ENCODE measurements around the gene KDM7A. TPM values are rescaled to one million over a fixed set of nuclear protein-coding genes. Genes with fewer than 3 reads are reported as not detected.
A peak's percentile ranks its signal among the peaks of the same experiment; 100 is the strongest.

KDM7A gene
- total and polyA plus RNA-seq, 9 of the 15 experiments (the other 6 are each of a cell fraction or from before 2014, with no cell fraction given): 0.90 to 8.4 (median 7.0) TPM

DNA sequence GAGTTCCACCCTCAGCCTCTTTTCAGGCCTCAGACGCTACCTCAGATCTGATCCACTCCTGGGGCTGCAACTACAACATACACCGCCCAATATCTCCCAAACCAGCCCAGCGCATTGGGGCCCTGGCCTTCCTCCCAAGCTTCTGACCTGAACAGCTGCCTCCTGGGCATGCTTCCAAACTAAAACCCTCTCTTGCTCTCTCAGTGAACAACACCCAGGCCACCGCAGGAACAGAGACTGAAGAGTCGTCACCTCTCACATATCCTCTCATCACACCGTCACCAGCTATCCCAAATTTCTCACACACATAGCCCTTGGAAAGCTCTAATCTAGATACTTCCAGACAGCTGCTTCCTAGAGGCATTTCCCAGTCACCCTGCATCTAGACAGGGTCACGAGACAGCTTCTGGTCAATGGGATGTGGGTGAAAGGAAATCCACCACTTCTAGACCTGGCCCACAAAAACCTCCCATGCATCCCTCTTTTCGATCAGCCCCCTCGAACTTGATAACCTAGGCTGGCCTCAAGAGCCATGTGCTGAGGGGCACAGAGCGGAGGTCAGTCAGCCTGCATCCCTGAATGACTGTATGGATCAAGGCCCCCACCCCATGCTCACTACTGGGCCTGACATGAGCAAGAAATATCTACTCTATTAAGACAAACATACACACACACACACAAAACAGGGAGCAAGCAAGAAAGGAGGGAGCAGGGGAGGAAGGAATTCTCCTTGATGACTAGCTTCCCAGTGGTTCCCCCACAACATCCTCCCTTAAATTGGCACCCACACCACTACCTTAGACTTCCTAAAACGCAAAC is 115.8 kb downstream of the KDM7A start (continued):
- TF ChIP-seq BRCA1 (IDR thresholded peaks at IDR 0.05) (no peak), BRCA1 (CRISPR knock-in tag; IDR thresholded peaks at IDR 0.05) (peak; percentile 90; the same call in 1 of the 2 replicates), MAZ (CRISPR knock-in tag; conservative IDR thresholded peaks at IDR 0.05 in 1 of 2, IDR thresholded peaks at IDR 0.05 in 1 of 2) (0 out of 4 replicates have a peak, but pooled peaks have one; percentile 20 to 28), ZNF668 (CRISPR knock-in tag; IDR thresholded peaks at IDR 0.05) (no peak)

DNA sequence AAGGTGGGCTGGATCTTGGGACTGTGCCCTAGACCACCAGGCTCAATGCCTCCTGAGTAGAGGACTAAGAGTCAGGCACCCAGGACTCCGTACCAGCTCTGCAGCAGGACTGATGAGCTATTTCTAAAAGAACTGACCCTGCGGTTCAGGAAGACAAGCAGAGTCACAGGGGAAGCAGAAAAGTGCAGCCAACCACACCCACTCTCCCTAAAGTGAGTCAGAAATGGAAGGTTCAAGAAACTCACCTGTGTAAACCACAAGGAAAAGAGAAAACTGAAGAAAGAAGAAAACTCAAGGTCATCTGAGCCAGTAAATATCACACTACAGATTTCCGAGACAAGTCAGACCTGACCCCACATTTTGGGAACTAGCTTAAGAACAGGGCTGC is 116.5 kb downstream of the KDM7A start:
- peak in 3 of 4 experiments; percentile 36 to 53 (median 36) for DNase-seq (ENCODE audit: extremely low read depth in 1 of 4, low spot score in 3 of 4)
- no TSS peak for BruUV-seq (replicated peaks)
- Histone ChIP-seq H3K4me2 (ENCODE audit: insufficient read depth, low read length) (peak overlapping the region; percentile 79), H3K27me3 (ENCODE audit: control insufficient read depth in 2 of 2, insufficient read depth in 2 of 2, low read length in 2 of 2) (no peaks in the 10 kb centered on the region), H3K4me1 (replicated peaks in 1 of 2; ENCODE audit: control insufficient read depth in 2 of 2, insufficient read depth in 2 of 2, low read length in 2 of 2) (peaks cover 28 to 45% of the 10 kb centered on the region in 2 experiments), H3K27ac (ENCODE audit: extremely low read depth, low read depth, low read length) (peak overlapping the region; percentile 58), H3K9ac (ENCODE audit: insufficient read depth in 1 of 2, low read depth in 2 of 2, low read length in 2 of 2) (peak overlapping the region; percentile 3 to 39; a peak in 3 of 4 replicates), H4K20me1 (replicated peaks; ENCODE audit: control insufficient read depth, insufficient read depth, low read length) (no peaks in the 10 kb centered on the region), H2AFZ (ENCODE audit: low read depth, low read length) (peak overlapping the region; percentile 60), H3K9me1 (ENCODE audit: control insufficient read depth, insufficient read depth, low read length) (no peaks in the 10 kb centered on the region), H3K79me2 (ENCODE audit: control insufficient read depth, insufficient read depth, low read length) (peaks cover 37% of the 10 kb centered on the region), H3K36me3 (ENCODE audit: control insufficient read depth, insufficient read depth, low read length) (peaks cover 18% of the 10 kb centered on the region), H3K4me3 (no peak overlapping the region), H3K9me3 (replicated peaks; ENCODE audit: control insufficient read depth, insufficient read depth, low read depth, low read length) (peaks cover 8% of the 10 kb centered on the region)
- in situ Hi-C loops (cut with MboI) (no loop called here), intact Hi-C loops (cut with micrococcal nuclease) (loop anchor here (5.0 kb wide), 1 partner anchor 262 kb away; no protein-coding TSS in a partner anchor)
- ChIA-PET POLR2A (interaction anchor here (0.5 to 2.2 kb wide), 9 partner anchors 9 to 41 kb away, joined by 3 to 14 read pairs (median 3); no protein-coding TSS in a partner anchor), CTCF (ENCODE audit: low intra/inter-chr PET ratio) (no interaction called here)
- FAIRE-seq: peak; percentile 48
- 62% methylated on average over 3 of the region's 3 CpGs for WGBS (ENCODE audit: insufficient coverage, low coverage, missing lambda C conversion rate)
- ATAC-seq: peak; percentile 6; the same call in 2 of the 3 replicates
- TF ChIP-seq TAF1 (IDR thresholded peaks at IDR 0.05; ENCODE audit: control insufficient read depth, extremely low read depth, insufficient read depth, low read length, severe bottlenecking) (no peak), RBM15 (IDR thresholded peaks at IDR 0.05; ENCODE audit: insufficient read depth, low read length) (no peak), BACH1 (tag; IDR thresholded peaks at IDR 0.05) (no peak), ZNF57 (CRISPR knock-in tag; IDR thresholded peaks at IDR 0.05) (no peak), SIRT6 (IDR thresholded peaks at IDR 0.05; ENCODE audit: low read depth, low read length) (no peak), OTX1 (CRISPR knock-in tag; IDR thresholded peaks at IDR 0.05) (no peak), HSF4 (CRISPR knock-in tag; IDR thresholded peaks at IDR 0.05; ENCODE audit: borderline replicate concordance) (no peak), HDGF (IDR thresholded peaks at IDR 0.05) (no peak), CCAR2 (IDR thresholded peaks at IDR 0.05; ENCODE audit: low read depth, low read length) (no peak), CHD2 (IDR thresholded peaks at IDR 0.05; ENCODE audit: low read depth, low read length) (no peak), SIN3B (IDR thresholded peaks at IDR 0.05; ENCODE audit: low read depth) (no peak), NFYB (IDR thresholded peaks at IDR 0.05; ENCODE audit: extremely low read depth, insufficient read length) (no peak), TCFL5 (CRISPR knock-in tag; conservative IDR thresholded peaks at IDR 0.05) (no peak)
- TF ChIP-seq, protein P1, sequence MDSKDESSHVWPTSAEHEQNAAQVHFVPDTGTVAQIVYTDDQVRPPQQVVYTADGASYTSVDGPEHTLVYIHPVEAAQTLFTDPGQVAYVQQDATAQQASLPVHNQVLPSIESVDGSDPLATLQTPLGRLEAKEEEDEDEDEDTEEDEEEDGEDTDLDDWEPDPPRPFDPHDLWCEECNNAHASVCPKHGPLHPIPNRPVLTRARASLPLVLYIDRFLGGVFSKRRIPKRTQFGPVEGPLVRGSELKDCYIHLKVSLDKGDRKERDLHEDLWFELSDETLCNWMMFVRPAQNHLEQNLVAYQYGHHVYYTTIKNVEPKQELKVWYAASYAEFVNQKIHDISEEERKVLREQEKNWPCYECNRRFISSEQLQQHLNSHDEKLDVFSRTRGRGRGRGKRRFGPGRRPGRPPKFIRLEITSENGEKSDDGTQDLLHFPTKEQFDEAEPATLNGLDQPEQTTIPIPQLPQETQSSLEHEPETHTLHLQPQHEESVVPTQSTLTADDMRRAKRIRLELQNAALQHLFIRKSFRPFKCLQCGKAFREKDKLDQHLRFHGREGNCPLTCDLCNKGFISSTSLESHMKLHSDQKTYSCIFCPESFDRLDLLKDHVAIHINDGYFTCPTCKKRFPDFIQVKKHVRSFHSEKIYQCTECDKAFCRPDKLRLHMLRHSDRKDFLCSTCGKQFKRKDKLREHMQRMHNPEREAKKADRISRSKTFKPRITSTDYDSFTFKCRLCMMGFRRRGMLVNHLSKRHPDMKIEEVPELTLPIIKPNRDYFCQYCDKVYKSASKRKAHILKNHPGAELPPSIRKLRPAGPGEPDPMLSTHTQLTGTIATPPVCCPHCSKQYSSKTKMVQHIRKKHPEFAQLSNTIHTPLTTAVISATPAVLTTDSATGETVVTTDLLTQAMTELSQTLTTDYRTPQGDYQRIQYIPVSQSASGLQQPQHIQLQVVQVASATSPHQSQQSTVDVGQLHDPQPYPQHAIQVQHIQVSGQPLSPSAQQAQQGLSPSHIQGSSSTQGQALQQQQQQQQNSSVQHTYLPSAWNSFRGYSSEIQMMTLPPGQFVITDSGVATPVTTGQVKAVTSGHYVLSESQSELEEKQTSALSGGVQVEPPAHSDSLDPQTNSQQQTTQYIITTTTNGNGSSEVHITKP (IDR thresholded peaks at IDR 0.05; ENCODE audit: partially characterized antibody): peak; percentile 31

All from K562 (cell line).